HG02759 (cell line): ENCODE measurements around the gene ALDH3B1.

Experiments used
- ATAC-seq: cut with Tn5 transposase; IDR thresholded peaks from one replicate; pipeline ENCODE4 v1.9.1; 2021; ENCODE audit warnings: mild to moderate bottlenecking, moderate library complexity; ENCODE audit not compliant: unreplicated experiment

The ALDH3B1 gene

GRCh38 chr11:68043029-68043348, 32.9 kb downstream of the ALDH3B1 start:
- no peak for ATAC-seq

- no peak for ATAC-seq
Observed at GRCh38 chr11:68043349-68044144, 33.4 kb downstream of the ALDH3B1 start.

- no peak for ATAC-seq
Observed at GRCh38 chr11:68044145-68044813, 34.2 kb downstream of the ALDH3B1 start.

- ATAC-seq, result no peak
Observed at GRCh38 chr11:68044898-68045351, 34.8 kb downstream of the ALDH3B1 start.

GRCh38 chr11:68047437-68048290, 37.5 kb downstream of the ALDH3B1 start:
- no peak for ATAC-seq

GRCh38 chr11:68048681-68049508, 38.8 kb downstream of the ALDH3B1 start:
- ATAC-seq, result no peak

GRCh38 chr11:68049509-68050370, 39.6 kb downstream of the ALDH3B1 start:
- ATAC-seq, result no peak

- no peak for ATAC-seq
Observed at GRCh38 chr11:68050371-68050841, 40.3 kb downstream of the ALDH3B1 start.

- no peak for ATAC-seq
Observed at GRCh38 chr11:68051191-68052136, 41.3 kb downstream of the ALDH3B1 start.

GRCh38 chr11:68052137-68052873, 42.2 kb downstream of the ALDH3B1 start:
- no peak for ATAC-seq

- ATAC-seq, result no peak
Observed at GRCh38 chr11:68053117-68053516, 43.0 kb downstream of the ALDH3B1 start.

GRCh38 chr11:68053981-68054812, 44.1 kb downstream of the ALDH3B1 start:
- no peak for ATAC-seq

GRCh38 chr11:68056317-68057285, 46.5 kb downstream of the ALDH3B1 start:
- ATAC-seq, result no peak

GRCh38 chr11:68057807-68058206, 47.7 kb downstream of the ALDH3B1 start:
- no peak for ATAC-seq

GRCh38 chr11:68061508-68061907, 51.4 kb downstream of the ALDH3B1 start:
- ATAC-seq, result no peak

GRCh38 chr11:68064926-68065325, 54.8 kb downstream of the ALDH3B1 start:
- ATAC-seq, result no peak
